Activated CD4-positive, alpha-beta T cell treated with anti-CD3 and anti-CD28 coated beads for 24 hours (primary cell): Measurements from ENCODE around the gene ARID4B.
"Not testable (repeated sequence)": the region's sequence is repeated elsewhere in the genome, so short reads cannot be mapped to it uniquely, and the experiment has no call there.

ENCODE experiments used
- DNase-seq, 2 donors: peaks; one replicate each; pipeline ENCODE4 v3.0.0-alpha.2; 2020; ENCODE audit warnings: low read depth in 2 of 2

The ARID4B gene

GRCh38 chr1:235268379-235269125, 59.4 kb downstream of the ARID4B start:
- DNase-seq, result no peak

- no peak for DNase-seq
Observed at GRCh38 chr1:235266967-235267366, 61.0 kb downstream of the ARID4B start.

DNA sequence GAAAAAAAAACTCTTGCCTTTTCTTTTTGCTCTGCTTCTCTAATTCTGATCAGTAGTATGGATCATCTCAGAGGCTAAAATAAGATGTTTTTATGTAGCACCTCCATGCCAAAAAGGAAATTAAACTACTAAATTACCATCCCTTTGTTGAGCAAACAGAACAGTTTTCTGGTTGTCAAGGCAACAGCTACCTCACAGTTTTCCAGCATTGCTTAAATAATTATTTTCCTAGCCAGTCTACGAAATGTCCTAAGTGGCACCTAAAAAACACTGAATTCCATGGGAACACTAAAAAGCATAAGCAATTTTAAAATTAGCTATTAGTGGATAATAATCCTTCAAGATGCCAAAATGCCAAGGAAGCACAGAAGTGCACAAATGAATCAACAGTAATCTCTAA, 61.7 kb downstream of the ARID4B start:
- DNase-seq, result no peak

- DNase-seq, result no peak
Observed at GRCh38 chr1:235265900-235266299, 62.1 kb downstream of the ARID4B start.

DNA sequence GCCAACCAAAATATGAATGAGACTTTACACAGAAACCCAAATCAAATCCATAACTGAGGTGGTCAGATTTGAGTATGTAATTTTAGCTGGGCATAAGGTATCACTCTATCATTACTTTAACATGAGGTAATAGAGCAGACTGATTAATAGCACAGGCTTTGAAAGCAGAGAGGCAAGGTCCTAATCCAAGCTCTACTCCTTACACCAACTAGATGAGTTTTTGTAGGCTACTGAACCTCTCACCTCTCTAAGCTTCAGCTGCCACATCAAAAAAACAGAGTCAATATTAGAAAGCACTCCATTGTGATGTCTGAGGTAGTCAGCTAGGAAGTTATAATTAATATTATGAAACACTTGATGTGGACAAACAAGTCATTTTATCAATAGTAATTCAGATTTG, 63.7 kb downstream of the ARID4B start:
- no peak for DNase-seq

GRCh38 chr1:235262539-235262938, 65.4 kb downstream of the ARID4B start:
- DNase-seq, result no peak

GRCh38 chr1:235261243-235261642, 66.7 kb downstream of the ARID4B start:
- no peak for DNase-seq

DNA sequence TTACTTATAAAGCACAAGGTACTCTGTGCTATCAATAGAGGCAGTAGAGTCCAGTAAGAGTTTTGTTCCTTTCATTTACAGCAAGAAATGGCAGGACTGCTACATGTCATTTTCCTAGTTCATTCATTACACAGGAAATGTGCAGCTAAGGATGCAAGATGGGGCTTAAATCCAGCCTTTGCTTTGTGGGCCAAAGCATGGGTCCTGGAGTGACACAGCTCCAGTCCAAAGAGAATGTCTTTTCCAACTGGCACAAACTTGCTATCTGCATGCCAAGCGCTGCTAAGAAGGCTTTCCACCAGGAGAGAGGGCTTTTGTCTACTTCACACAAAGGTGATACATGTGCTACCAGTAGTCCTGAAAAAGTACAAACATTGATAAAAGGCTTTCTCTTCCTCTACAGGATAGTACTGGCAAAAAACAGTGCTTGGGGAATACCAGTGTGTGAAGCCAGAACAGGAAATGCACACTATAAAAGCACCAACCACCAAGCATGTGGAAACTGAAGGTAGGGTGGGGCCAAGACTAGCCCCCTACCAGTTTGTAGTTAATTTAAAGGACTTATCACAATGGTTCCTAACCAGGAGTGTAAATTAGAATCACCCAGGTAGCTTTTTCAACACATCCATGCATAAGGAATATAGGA, 68.7 kb downstream of the ARID4B start:
- no peak for DNase-seq

- DNase-seq, result not testable (repeated sequence)
Observed at GRCh38 chr1:235258068-235258467, 69.9 kb downstream of the ARID4B start.

GRCh38 chr1:235254721-235255120, 73.3 kb downstream of the ARID4B start:
- DNase-seq, result no peak

DNA sequence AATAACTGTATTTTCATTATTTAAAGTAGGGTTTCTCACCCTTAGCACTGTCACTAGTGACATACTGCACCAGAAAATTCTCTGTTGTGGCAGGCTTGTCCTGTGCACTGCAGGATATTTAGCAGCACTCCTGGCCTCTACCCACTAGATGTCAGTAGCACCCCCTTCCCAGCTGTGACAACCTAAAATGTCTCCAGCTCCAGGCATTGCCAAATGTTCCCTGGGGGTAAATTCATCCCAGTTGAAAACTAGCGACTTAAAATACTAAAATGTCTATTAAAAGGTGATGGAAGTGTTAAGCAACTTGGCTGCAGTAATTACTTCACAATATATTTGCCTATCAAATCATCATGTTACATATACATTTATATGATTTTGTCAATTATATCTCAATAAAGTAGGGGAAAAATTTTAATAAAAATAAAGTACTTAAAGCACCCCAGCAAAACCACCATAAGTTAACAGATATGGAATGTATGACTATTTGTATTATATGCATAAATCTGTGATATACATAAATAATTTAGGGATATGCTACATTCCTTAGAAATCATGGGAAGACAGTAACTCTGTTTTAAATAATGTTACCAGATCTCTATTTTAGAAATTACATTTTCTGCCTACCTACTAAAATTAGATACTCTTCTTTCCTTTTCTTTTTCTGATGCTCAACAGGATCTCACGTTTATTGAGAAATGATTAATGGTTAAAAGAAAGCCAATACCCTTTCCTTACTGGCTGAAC, 74.6 kb downstream of the ARID4B start:
- peak; percentile 28 to 49 for DNase-seq

- no peak for DNase-seq
Observed at GRCh38 chr1:235250430-235250829, 77.5 kb downstream of the ARID4B start.

DNA sequence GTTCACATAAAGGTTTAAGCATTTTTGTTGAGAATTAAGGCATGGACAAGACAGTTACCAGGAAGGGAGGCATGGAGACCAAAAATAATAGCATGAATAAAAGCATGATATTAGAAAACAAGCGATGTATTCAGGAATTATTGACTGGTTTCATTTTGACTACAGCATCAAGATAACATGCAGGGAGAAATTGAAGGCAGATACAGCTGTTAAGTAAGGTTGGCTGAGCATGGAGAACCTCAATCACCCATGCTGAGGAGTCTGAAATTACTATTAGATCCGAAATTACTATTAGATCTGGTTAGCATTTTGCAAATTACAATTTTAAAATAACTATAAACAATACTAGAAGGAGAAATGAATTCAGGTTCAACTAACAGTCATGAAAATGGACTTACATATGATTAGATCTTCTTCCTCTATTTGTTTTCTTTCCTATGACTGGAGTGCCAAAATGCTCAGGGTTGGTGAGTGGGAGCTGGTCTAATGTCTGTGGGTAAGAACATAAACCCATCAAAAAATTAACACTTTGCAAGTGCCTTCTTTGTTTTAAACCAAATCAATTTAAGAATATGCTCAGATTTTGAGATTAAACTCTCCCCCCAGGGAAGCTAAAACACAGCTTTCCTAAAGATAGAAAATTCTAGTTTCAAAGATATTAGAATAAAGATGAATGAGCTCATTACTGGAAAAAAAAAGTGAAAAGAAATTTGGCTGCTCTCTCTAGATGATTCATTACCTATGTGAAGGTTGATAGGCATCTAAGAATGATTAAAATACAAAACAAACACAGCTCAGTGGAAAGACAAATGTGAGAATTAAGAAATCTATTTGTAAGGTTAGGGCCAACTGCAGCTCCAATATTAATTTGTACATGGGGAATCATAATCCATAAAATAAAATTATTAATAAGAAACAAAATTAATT, 81.7 kb downstream of the ARID4B start:
- no peak for DNase-seq

DNA sequence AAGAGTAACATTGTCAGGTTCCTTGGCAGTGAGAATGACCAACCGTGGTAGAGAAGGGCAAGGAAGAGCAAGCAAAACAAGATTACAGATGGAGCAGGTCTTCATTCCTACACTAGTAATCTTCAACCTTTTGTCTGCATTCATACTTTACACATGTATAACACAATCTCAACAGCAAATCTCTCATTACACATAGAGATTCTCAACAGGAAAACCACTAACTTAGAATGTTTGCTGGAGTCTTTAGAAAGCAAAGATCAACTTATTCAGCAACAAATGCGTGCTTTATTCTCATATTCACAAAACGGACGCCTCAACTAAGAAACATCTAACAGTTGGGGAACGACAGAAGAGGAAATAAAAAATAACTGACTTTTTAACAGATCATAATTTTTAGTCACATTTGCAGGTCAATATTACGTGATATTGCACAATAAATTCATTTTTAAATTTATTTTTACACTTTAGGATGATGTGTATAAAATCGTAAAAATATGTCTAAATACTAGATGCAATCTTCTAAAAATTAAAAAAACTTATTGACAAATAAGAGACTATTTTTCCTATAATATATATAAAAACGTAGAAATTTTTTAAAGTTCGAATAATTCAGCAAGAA, 82.9 kb downstream of the ARID4B start:
- no peak for DNase-seq

- no peak for DNase-seq
Observed at GRCh38 chr1:235240960-235241359, 87.0 kb downstream of the ARID4B start.

DNA sequence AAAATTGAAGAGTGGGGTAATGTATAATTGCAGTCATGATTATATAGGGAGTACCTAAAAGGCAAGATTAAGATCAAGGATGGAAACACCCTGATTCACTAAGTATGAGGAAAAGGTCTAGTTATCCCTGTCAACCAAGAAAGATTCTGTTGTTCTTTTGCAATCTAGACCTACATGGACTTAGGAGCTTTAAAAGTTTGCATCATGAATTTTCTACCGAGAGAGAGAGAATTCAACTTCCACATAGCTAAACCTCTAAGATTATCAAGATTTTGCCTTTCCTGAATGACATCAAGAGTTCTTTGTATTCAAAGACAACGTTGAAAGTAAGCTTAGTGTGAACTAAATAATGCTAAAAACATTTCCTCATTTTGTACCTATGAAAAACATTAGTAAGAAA, 88.1 kb downstream of the ARID4B start:
- no peak for DNase-seq

DNA sequence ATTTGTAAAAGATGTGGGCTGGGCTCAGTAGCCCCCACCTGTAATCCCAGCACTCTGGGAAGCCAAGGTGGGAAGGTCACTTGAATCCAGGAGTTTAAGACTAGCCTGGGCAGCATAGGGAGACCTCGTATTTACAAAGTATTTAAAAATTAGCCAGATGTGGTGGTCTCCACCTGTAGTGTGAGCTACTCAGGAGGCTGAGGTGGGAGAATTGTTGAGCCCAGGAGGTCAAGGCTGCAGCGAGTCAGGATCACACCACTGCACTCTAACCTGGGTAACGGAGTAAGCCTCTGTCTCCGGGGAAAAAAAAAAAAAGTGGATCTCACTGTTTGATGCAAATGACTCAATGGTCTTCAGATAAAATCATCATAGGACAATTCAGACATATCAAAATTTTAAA, 89.4 kb downstream of the ARID4B start:
- no peak for DNase-seq

DNA sequence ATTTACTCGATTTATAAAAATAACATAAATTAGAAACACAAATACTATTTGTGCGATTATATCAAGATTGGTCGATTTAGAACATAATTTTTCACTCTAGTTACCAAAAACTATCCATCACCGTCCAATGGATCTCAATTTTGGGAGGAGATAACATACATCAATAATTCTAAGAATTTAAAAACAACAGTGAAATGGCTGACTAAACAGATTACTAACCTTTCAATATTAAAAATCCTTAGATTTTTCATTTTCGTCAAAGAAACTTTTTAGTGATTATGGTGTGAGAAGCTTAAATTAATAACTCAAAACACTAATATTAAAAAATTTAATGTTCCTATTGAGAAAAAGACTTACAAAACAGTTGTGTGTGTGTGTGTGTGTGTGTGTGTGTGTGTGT, 91.9 kb downstream of the ARID4B start:
- DNase-seq, result no peak

DNA sequence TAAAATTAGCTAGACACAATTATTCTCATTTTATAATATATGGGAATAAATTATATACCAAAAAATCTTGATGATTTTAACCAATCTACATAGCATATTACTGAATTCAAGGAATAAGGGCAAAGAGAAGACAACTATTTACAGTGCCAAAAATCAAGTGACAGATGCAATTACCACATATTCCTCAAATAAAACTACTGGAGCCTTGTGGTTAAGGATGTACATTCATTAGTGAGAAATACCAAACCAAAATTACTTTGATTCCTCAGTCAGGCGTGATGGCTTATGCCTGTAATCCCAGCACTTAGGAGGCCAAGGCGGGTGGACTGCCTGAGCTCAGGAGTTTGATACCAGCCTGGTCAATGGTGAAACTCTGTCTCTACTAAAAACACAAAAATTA, 98.1 kb downstream of the ARID4B start:
- no peak for DNase-seq

GRCh38 chr1:235227414-235227813, 100.6 kb downstream of the ARID4B start:
- DNase-seq, result no peak

DNA sequence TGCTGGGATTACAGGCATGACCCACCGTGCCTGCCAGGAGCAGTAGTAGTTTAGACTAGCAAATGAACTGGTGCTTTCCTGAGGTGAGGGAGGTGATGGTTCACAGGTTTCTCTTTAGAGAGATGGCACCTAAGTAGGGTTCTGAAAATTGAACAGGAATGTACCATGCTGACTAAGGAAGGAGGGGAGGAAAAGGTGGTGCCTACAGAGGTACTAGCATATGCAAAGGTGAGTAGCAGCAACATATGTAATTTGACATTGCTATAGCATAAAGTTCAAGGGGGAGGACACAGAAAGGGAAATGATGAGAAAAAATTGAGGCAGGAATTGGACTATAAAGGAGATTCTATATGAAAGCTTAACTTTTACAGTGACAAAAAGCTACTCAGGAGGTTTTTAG, 101.0 kb downstream of the ARID4B start:
- DNase-seq, result no peak
